HG03342 (cell line): ENCODE results near the gene SPRYD4.
A peak's percentile ranks its signal among the peaks of the same experiment; 100 is the strongest.
"Not testable (repeated sequence)": the region's sequence is repeated elsewhere in the genome, so short reads cannot be mapped to it uniquely, and the experiment has no call there.

Experiments used
- ATAC-seq: cut with Tn5 transposase; IDR thresholded peaks from one replicate; pipeline ENCODE4 v1.9.1; 2021; ENCODE audit warnings: mild to moderate bottlenecking, moderate library complexity; ENCODE audit not compliant: unreplicated experiment

SPRYD4 gene

GRCh38 chr12:56468216-56469006 lies at the start of gene SPRYD4:
SPRYD4 (plus strand) TSS chr12:56468578; CDS start chr12:56468592, 14 bp downstream.
- ATAC-seq = peak; percentile 92

GRCh38 chr12:56420411-56420810 lies 48.0 kb upstream of the SPRYD4 start:
- ATAC-seq = no peak

- no peak for ATAC-seq
These were observed 43.2 kb upstream of the SPRYD4 start for GRCh38 chr12:56425193-56425592.

GRCh38 chr12:56425940-56426438 lies 42.4 kb upstream of the SPRYD4 start:
- no peak for ATAC-seq

GRCh38 chr12:56431288-56431687 lies 37.1 kb upstream of the SPRYD4 start:
- ATAC-seq = no peak

DNA sequence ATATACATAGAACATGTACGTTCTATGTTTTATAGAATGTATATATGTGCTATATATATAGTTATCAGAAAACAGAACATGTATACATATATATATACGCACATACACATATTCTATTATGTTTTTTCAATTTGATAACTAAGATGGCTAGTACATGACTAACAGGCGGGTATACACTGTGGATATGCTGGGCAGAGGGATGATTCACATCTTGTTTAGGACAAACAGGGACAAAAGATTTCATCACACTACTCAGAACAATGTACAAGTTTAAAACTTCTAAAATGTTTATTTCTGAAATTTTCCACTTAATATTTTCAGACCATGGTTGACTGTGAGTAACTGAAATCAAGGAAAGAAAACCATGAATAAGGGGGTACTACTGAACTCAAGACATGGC lies 36.5 kb upstream of the SPRYD4 start:
- ATAC-seq = no peak

DNA sequence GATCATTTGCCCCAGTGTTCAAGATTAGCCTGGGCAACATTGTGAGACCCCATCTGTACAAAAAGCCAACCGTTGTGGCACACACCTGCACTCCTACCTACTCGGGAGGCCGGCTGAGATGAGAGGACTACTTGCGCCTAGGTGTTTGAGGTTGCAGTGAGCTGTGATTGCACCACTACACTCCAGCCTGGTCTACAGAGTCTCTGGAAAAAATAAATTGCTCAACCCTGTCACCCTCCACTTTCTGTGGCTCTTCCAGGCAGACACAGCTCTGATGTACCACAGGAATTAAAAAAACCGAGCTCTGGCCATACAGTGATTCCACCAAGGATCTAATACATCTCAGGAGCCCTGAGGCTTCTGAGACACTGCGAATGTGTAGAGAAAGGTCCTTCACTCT lies 33.5 kb upstream of the SPRYD4 start:
- no peak for ATAC-seq

GRCh38 chr12:56437430-56438176 lies 30.8 kb upstream of the SPRYD4 start:
- ATAC-seq = no peak

DNA sequence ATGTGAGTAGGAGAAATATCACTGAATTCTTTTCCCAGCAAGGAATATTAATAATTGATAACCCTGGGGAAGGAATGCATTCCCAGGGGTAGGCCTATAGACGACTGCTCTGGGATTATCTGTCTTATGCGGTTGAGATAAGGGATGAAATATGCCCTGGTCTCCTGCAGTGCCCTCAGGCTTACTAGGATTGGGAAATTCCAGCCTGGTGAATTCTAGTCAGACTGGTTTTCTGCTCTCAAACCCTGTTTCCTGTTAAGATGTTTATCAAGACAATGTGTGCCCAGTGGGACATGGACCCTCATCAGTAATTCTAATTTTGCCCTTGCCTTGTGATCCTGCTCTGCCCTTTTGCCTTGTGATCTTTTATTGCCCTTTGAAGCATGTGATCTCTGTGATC lies 25.2 kb upstream of the SPRYD4 start:
- ATAC-seq = not testable (repeated sequence)

DNA sequence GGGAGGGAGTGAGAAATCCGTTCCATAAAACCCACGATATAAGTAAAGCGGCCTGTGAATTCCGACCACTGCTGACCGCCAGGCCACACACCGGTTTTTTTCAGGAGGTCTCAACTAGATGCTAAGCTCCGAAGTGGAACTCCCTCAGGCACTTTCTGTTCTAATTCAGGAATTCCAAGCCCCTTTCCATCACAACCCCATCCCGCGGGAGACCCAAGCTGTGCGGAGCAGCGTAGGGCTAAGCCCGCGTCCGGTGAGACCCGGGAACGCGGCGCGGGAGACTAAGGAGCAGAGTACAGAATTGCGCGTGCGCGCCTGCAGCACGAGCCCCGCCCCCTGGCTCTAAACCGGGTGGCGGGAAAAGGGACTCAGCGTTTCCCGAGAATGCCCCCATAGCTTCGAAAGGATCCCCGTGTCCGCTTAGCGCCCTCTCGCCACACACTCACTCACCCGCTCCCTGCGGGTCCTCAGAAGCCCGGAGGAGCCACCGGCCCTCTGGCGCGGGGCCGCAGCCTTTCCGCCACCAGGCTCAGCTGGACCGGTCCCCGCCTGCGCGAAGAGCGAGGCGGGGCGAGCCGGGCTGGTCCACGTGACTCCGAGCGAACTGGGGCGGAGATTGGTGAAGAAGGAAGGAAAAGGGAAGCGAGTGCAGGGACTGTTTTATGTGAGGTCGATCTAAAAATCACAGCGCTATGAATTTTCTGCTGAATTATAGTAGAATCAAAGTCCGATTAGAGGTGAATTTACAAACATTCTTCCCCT lies 19.3 kb upstream of the SPRYD4 start, which contains the start of gene TIMELESS:
Gene TIMELESS, minus strand, starts transcription at position 567 of the 762 bp plus-strand sequence. CDS start 15,256 bp downstream, outside the sequence.
- peak; percentile 95 for ATAC-seq

GRCh38 chr12:56449622-56449984 lies 18.8 kb upstream of the SPRYD4 start:
- ATAC-seq = peak; percentile 3

- ATAC-seq = no peak
These were observed 18.1 kb upstream of the SPRYD4 start for GRCh38 chr12:56450241-56450640.

DNA sequence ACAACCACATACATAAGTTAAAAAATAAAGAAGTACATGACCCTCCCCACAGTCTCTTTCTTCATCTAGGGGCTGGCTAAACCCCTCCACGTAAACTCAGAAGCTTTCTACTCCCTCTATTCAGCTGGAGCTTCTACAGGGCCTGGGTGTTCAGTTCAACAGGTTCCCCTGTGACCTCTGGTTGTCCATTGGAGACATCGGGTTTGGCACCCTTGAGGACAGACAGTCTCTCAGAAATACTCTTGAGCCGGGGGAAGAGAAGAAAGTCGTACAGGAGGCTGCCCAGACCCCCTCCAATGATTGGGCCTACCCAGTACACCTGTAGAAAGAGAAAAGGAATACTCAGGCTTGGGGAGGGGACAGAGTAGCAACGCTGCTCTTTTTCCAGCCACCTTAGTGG lies 17.2 kb upstream of the SPRYD4 start:
- no peak for ATAC-seq

DNA sequence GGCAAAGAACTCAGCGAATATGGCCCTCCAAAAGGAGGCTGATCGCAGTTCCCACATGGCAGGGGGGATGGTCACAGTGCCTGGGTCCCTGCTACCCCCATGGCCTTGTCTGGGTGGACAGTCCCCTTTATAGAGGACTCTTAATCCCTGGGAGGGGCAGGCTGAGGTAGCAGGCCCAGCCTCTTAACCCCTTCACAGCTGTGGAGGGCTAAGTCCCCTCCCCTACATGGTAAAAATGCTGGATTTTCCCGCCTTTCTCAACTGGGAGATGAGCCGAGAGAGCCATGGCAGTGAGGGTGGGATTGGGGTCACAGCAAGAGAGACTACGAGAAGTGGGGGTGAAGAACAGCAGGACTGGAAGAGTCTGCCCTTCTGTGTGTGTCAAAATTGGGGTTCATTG lies 13.8 kb upstream of the SPRYD4 start, which contains the start of gene MIP:
Gene MIP, minus strand, starts transcription at position 101 of the 400 bp plus-strand sequence. Its CDS starts 44 bp downstream, at position 57.
- ATAC-seq = no peak

DNA sequence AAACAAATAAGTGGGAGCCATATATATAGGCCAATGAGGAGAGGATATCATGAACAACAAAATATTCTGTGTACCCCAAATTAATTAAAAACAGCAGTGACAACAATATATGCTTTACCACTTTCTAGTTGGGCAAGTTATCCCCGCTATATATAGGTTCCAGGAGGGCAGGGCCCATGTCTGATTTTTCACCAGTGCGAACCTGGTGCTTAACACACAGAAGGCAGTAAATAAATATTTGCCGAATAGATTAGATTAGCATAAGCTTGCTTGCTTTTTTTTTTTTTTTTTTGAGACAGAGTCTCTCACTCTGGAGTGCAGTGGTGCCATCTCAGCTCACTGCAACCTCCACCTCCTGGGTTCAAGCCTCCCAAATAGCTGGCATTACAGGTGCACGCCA lies 10.6 kb upstream of the SPRYD4 start:
- no peak for ATAC-seq

DNA sequence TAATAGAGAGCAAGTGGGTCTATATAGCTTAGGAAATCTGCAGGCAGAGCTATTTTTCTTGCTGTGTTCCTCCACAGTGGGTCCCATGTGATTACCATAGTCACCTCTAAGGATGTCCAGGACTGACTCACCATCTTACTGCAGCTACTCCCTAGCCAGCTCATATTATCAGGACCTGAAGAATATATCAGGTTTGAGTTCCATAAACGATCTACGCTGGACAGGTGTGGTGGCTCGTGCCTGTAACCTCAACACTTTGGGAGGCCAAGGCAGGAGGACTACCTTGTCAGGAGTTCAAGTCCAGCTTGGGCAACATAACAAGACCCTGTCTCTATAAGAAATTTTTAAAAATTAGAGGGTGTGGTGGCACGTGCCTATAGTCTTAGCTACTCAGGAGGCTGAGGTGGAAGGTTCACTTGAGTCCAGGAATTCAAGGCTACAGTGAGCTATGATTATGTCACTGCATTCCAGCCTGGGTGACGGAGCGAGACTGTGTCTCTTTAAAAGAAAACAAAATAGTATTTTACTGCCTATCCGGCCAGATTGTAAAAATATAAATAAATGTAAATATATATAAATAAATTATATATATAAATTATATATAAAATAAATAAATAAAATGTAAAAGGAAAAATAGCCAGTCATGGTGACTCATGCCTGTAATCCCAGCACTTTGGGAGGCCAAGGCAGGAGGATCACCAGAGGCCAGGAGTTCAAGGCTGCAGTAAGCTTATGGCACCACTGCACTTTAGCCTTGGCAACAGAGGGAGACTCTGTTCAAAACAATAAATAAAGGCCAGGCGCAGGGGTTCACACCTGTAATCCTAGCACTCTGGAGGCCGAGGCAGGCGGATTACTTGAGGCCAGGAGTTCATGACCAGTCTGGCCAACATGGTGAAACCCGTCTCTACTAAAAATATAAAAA lies 6.9 kb upstream of the SPRYD4 start:
- no peak for ATAC-seq

DNA sequence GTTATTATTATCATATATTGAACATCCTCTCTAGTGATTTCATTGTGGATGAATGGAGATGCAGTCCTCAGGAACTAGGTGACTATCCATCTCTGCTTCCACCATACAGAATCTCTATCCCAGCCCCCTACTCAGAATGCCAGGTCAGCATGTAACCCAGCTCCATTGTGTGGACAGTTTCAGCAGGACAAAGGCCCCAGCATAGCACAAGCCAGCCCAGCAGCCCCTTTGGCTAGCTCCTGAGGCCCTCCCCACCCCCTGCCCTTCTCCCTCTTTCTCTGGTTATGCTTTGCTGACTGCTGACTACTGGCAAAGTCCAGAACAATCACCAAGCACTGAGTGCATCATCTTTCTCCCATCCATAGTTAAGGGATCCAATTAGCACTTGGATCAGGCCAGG lies 5.8 kb upstream of the SPRYD4 start:
- ATAC-seq = no peak

DNA sequence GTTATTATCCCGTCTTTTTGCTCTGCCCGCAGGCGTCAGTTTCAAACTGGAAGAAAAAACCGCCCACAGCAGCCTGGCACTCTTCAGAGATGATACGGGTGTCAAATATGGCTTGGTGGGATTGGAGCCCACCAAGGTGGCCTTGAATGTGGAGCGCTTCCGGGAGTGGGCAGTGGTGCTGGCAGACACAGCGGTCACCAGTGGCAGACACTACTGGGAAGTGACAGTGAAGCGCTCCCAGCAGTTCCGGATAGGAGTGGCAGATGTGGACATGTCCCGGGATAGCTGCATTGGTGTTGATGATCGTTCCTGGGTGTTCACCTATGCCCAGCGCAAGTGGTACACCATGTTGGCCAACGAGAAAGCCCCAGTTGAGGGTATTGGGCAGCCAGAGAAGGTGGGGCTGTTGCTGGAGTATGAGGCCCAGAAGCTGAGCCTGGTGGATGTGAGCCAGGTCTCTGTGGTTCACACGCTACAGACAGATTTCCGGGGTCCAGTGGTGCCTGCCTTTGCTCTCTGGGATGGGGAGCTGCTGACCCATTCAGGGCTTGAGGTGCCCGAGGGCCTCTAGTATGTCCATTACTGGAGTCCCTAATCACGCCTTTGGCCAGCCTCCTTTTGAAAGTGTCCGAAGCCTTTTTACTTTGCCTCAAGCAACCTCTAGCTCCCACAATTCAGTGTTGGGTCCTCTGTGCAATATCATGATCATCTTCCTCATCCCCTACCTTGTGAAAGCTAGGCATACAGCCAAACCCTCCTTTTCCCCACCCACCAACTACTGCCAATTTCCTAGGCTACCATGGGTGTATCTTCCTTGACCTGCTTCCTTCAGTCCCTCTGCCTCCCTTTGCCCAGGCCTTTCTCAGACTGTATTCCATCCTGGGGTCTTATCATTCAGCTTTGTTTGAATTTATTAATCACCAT lies 891 bp downstream of the SPRYD4 start:
- no peak for ATAC-seq

DNA sequence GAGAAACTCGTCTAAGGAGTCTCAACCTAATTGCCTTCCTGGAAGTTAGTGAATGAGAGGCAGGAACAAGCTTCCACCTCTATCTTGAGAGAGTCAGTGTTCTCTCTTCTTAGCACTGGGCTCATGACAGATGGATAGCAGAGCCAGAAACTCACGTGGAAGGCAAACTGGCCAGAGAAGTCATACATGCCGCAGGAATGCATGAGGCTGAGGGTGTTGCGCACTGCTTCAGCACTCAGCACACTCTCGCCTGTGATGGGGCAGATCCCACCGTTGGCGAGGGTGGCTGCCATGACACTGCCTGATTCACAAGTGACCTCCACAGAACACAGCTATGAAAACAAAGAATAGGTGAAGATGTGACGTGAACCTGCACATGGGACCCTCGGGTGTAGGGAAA lies 6.0 kb downstream of the SPRYD4 start:
- ATAC-seq = no peak
